ENCODE results near the gene GTF3C1. TPM values are rescaled to one million over a fixed set of nuclear protein-coding genes. Genes with fewer than 3 reads are reported as not detected.

The GTF3C1 gene
- total and polyA plus RNA-seq, 2 donors (not counting 1 experiment from before 2014, with no cell fraction given) = 31.2 to 49.6 TPM

Other genes with a start within 250 kb of the GTF3C1 start
- gene IL4R, start 235.9 kb downstream of the GTF3C1 start, total RNA-seq = 311 and 323 TPM in 2 replicates
- gene IL4R, start 235.9 kb downstream of the GTF3C1 start, polyA plus RNA-seq = 966 and 1,138 TPM in 2 replicates
- 28.5 and 31.6 TPM in 2 replicates for gene IL21R, start 147.7 kb downstream of the GTF3C1 start, total RNA-seq
- gene IL21R, start 147.7 kb downstream of the GTF3C1 start, polyA plus RNA-seq = 32.1 and 49.9 TPM in 2 replicates
- gene KATNIP, start 231 bp upstream of the GTF3C1 start, total RNA-seq = 49.9 and 56.0 TPM in 2 replicates
- gene KATNIP, start 231 bp upstream of the GTF3C1 start, polyA plus RNA-seq = 19.1 and 21.2 TPM in 2 replicates